CD4-positive, alpha-beta T cell treated with Interleukin-12 subunit alpha and Interleukin-12 subunit beta, for 1 hour (primary cell): ENCODE data around the gene MAP1B.

ENCODE experiments used
- DNase-seq: peaks from one replicate; pipeline ENCODE4 v3.0.0-alpha.2; 2020

MAP1B gene

DNA sequence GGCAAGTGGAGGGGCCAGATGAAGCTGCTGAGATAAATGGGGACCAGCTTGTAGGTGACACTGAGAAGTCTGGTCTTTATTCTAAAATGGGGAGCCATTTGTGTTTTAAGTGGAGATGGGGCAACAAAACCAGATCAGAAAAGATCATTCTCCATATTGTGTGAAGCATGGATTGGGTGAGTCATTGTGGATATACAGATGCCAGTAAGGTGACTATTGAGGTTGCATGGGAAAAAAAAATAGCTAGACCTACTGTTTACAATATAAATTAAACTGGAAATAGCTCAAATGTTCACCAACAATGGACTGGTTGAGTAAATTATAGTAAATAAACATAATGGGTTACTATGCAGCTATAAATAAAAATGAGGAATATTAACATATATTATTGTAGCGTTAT is 5.4 kb upstream of the MAP1B start:
- DNase-seq, result no peak

DNA sequence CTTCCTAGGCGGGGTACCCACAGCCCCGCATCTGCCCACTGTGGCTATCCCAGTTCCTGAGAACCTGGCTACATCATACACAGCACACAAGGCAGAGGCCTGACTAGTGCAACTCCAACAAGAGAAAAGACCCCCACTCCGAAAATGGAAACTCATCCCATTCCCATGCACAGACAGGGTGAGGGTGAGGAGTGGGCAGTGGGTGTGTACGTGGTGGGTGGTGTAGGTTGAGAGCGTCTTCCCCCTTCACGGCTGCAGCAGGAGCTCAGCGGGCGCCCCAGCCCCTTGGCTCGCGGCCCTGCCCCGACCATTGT is 501 bp upstream of the MAP1B start:
- DNase-seq, result no peak

DNA sequence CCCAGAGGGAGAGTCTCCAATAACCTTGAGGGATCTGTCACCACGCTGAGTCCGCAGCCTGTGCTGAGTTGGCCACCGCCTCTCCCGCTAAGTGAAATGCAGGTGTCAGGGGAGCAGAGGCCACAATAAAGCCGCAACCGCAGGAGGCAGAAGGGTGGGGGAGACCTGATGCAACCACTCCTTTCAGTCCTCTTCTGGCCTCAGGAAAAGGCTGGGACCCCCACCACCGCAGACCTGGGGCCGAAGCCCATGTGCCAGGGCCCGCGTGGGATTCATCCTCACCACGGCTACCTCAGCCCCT is 576 bp downstream of the MAP1B start:
- no peak for DNase-seq

DNA sequence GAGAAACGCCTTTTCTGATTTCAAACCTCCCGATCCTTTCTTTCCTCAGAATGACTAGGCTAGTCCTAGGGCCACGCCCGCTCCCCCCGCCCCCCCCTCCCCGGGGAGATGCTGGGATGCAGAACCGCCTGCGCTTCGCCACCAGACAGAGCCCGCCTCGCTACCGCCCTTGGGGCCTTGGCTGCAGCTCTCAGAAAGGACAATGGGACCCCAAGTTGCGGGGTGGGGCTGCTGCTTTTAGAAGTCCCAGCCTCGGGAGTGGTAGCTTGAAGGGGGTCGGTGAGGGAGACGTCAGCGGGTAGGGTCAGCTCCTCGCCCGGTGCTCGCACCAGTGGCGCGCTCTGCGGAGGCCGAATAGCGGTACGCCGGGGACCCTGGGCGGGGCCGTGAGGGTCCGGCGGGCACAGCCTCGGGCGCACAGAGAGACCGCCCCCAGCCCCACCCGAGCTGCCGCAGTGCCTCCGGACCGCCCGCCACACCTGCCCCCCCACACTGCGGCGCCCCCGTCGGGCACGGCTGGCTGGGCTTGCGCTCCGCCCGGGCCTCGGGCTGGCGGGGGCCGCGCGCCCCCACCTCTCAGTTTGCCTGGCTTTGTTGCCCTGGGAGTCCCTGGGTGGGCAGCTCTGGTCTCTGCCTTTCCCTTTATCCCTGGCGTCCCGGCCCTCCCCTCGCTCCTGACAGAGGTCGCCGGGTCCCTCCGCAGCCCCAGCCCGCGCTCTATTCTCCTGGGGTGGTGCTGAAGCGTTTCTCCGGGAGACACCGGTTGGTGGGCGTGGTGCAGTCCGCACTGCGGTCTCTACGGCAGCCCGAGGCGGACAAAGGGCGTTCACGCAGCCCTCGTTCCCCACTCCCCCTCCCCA is 1.2 kb downstream of the MAP1B start:
- no peak for DNase-seq

DNA sequence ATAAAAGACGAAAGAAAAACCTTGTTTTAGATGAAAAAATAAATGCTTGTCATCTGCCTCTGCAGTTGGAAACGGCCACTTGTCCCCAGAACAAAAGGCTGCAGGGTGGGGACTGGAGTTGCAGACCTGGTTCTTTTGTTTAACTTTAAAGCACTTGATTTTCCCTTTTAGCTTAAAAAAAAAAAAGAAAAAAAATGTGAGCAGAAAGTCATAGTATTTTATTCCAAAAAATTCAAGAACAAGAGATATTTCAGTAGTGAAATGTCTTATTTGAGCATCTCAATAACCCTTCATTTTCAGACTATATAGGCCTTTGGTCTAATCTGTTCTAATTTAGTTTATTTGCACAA is 1.8 kb downstream of the MAP1B start:
- DNase-seq, result no peak

DNA sequence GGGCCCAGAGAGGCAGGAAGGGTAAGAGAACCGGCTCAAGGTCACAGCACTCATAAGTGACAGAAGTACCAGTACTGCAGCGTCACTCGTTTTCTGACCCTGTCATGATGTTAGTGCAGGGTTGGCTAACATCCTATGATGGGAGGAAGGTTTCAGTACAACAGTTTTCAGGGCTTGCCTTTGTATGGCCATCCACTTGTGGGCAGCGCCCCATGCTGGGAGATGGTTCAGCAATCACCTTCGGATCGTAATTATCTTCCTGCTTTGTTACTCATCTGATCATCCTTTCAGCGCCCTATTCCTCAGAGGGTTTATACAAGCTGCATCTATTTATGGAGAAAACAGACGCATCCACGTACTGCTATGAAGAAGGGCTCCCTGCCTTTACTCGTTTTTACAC is 2.4 kb downstream of the MAP1B start:
- DNase-seq, result no peak

DNA sequence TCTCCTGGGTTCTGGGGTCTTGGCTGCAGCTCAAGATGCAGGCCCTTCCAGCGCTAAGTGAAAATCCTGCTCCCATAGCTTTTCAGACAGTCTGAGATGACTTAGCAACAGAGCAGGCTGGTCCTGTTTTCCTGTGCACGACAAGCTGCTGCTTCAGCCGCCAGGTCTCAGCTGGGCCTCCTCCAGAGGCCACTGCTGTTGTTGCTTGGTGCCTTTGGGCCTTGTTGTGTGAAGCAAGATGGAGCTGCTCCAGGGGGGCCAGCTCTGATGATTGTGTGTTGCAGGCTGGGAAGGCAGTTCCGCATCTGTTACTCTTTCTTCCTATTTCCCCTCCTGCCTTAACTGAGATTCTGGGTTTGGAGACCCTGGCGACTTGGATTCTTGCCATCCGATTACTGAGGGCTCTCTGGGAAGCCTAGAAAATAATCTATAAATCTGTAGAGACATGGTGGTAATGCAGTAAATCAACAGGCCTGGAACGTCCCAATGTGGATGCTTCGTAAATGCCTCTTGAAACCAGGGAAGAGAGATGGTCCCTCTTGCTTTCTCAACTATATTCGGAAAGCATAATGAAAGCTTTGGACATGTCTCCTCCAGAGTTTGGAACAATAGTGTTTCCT is 3.2 kb downstream of the MAP1B start:
- DNase-seq, result no peak

DNA sequence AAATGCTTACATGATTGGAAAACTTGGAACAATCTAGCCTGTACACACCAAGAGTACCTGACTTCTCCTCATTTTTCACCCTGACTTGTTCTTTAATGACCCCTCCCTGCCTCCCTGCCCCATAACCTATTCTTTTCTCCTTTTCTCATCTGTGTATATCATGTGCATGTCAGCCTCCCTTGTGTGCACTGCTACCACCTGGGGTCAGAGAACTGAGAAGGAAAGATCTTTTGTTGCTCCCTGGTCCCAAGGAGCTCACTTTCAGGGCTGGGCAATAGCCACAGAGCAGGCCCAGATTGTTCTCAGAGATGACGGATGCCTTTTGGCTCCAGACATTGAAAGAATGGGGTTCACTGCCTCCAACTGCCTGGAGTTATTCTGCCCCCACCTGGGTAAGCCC is 5.1 kb downstream of the MAP1B start:
- DNase-seq, result no peak

DNA sequence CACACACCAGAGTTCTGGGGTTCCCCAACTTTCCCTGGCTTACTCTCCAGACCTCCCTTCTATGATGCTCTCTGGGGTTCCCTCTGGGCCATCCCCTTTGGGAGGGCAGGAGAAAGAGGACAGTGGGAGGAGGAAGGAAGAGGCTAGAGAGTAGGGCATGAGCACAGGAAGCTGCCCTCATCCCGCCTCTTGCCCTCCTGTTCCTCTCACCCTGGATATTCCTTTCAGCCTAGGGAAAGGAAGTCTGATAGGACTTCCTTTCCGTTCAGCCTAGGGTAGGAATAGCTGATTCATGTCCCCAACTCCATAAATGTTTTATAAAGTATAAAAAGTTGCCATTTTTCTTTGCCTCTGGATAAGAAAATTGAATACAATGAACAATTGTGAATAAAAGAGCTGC is 7.4 kb downstream of the MAP1B start:
- no peak for DNase-seq

DNA sequence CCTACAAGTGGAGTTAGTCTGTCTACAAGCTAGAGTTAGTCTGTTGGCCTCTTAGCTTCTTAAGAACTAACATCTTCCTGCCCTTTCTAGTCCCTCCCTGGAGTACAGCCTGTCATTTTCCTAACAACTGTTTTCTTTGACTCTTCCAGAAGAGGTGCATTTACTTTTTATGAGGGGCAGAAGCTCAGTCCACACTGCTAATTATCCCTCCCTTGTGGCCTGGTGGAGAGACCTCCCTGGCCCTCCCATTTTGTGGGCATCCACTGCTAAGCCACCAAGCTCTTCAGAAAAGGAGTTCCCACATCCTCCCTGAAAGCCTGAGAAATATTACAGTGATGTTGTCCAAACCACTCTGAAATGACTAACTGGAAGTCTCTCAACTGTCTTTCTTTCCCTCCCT is 8.0 kb downstream of the MAP1B start:
- DNase-seq, result no peak

DNA sequence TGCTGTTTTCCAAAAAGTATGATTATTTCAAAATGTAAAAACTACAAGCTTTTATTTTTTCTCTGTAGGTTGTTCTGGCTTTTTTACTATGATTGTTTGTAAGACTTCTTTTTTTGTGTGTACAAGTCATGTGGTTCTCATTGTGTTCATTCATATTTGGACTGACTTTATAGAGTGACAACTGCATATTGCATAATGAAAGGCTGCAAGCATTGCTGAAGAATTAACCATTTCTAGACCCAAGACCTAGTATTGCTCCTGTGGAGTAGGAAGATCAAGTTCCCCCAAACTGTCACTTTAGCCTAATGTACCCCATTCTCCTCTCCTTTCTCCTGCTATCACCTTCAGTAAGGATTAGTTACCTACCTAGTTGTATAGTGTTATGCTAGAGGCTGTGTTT is 10.0 kb downstream of the MAP1B start:
- DNase-seq, result no peak

DNA sequence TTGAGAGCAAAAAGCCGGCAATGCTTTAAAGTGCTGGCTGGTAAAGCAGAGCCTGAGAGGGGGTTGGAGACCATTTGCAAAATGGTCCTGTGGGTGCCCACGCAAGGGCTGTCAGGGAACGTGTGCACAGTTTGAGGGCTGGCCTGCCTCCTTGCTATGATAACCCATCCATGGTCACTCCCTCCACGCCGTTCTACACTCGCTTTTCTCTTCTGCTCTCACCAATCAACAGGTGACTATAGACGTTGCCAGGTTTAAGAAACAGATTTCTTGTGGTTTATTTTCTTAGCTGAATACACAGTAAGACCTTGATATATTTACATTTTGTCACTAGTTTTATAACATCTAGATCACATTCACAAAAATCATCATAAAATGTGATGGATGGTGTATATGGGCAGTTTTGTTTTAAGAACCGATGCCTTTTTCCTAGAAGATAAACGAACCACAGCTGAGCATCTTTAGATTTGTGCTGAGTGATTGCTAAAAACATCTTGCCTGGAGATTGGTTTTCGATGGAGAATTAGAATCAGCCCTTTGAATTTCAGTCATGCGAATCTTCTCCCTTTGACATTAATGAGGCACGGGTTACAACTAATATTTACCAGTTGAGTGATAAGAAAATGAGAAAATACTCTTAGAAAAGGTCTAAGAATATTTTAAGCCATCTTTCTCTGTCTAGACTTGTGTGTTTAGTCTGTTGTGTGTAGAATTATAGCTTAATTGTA is 13.9 kb downstream of the MAP1B start:
- DNase-seq, result no peak

DNA sequence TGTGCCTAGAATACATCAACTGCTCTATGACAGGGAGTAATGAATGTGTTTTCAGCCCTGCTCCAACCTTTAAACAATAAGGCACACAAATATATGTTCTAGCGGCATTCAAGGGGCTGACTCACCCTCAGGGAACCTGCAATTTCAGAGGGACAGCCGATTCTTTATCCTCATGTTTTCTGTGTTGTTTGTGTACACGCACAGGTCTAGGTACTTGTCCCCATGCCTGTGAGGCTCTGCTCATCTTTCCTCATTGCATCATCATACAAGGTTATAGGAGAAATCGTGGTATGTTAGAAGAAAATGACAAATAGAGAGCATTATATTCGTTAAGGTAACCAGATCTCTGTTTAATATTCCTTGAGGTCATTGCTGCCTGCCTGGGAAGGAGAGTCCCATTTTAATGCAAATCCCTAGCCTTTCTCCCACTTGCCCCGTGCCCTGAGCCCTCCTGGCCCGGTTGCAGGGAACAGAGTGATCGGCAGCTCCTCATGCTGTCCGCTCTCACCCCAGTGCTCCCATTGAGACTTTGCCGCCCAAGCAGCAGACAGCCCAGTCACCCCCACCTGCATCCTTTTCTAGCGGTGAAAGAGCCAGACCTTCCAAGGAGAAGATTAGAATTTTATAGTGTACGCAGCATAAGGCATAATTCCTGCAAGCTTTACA is 14.6 kb downstream of the MAP1B start:
- no peak for DNase-seq

DNA sequence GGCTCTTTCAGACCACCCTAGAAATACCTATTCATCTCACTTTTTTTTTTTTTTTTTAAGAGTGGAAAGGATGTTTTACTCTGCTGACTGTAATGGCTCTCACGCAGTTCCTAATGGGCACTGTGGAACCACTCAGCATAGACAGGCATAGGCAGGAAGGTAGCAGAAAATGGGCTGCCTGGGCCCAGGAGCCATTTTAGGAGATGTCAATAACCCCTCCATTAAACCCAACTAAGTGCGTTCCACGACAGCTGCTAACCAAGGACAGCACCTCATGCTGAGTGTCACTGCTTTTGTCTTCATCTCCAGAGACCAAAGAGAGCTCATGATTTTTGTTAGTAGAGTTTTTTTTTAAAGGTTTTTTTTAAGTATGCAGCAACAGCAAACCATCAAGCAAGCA is 15.3 kb downstream of the MAP1B start:
- DNase-seq, result no peak

DNA sequence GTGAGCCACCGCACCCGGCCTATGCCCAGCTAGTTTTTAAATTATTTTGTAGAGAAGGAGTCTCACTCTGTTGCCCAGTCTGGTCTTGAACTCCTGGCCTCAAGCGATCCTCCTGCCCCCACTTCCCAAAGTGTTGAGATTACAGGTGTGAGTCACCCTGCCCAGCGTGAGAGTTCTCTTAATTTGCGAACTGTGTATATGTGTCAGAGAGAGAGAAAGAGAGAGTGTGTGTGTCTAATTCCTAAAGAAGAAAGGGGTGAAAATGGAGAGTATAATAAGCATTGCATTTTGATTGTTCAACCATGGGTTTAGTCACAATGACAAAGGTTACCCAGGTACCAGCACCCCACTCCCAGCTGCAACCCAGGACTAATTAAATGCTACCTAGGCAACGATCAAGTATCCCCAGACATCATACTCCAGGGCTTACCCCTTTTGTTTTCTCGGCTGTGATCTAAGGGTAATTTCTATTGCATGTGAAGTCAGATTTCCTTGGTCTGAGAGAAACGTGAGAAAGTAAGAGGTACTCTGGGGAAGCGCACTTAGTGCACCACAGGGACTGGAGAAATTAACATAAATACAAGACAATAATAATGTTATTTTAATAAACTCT is 16.6 kb downstream of the MAP1B start:
- DNase-seq, result no peak

DNA sequence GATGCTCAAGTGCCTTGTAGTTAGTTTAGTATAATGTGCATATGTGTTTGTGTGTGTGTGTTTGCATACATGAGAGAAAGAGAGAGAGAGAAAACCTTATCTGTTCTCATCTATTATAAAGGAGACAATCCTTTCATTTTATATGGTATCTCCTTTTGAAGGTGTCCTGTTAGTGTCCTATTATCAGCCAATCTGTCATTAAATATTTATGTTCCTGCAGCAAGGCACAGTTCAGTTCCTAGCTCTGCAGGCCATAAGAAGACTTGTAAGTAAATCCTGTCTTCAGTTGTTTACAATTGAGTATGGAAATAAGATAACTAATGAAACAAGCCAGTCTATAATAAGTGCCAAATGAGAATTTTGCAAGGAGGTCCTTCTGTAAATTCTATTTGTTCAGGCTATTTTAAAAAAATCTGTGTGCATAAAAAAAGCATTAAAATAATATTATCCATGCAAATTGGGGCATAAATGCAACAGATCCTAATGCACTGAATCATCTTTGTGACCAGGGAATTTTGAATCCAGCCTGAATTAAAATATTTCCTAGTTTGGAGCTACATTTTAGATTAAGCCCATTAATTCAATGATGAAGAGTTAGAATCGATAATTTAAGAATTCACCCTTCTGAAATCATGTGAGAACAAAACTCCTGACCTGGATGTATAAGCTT is 18.1 kb downstream of the MAP1B start:
- DNase-seq, result no peak

DNA sequence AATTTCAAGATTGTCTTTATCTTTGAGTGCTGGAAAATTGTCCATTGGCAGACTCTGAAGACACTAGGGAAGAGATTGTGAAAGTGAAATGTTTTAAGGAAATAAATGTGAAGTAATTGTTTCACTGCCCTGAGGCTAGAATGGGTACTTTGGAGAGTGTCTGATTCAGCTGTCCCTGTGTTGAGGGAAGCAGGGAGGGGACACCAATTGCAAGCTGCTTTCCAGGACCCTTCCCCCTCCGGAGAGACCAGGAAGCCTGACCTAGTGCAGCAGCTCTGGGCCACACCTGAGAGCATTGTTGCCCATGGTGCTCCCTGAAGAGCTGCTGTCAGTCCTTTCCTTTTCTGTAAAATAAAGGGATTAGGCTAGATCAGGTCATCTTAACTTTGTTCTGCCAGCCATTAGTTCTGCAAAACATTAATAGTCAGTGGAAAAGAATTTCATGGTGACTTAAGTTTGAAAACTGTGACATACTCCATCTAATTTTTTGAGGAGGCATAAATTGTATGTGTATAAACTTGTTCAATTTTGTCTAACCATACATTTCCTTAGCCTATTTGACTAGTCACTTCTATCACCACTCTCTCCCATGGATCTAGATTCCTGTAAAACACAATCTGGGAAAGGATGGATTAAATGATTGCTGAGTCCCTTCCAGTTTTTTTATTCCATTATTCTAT is 18.8 kb downstream of the MAP1B start:
- no peak for DNase-seq

DNA sequence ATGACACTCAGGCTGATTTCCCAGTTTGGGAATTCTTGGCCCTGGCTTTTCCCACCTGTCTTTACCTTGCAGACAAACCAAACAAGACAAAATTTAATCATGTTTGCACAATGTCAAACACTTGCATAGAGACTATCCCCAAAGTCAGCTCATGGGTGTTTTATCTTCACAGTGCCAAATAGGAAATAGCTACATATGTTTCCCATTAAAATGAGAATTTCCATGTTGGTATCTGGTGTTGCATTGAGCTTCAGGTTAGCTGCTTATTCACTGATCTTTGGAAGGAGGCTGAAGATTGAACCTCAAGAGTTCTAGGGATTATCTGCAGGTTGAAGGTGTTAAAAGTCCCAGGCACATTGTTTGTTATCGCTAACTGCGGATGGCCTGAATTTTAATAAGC is 19.5 kb downstream of the MAP1B start:
- DNase-seq, result no peak

DNA sequence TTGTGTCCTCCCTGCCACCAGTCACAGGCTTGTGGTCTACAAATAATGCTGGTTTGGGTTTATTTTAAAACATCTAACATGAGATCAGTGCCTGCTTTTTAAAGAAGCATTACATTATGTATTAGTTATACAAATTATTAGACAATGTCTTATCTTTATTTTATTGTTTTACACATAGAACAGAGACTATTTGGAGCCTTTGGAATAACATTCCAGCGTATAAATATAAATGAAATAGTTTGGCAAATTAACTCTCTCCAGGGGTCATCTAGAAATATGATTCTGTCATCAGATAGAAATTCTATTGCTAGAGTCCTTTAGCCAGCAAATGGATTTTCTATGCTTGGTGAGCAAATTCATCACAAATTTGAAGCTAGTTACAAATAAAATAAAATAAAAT is 22.4 kb downstream of the MAP1B start:
- no peak for DNase-seq

DNA sequence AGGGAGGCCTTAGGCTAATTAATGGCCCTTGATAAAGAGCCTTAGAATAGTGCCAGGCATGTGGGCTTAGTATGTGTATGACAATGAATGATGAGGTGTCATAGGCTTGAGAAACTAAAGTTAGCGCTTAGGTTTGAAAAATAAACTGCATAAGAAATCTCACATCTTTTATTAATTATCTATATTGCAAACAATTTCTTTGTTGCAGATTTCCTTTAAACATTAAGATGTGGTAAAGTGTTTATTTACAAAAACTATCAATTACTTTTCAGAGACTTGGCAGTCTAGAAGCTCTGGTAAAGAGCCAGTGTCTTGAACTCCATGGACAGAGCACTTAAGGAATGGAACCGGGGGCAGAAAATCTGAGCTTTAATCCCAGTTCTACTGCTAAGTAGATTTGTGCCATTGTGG is 23.1 kb downstream of the MAP1B start:
- no peak for DNase-seq

DNA sequence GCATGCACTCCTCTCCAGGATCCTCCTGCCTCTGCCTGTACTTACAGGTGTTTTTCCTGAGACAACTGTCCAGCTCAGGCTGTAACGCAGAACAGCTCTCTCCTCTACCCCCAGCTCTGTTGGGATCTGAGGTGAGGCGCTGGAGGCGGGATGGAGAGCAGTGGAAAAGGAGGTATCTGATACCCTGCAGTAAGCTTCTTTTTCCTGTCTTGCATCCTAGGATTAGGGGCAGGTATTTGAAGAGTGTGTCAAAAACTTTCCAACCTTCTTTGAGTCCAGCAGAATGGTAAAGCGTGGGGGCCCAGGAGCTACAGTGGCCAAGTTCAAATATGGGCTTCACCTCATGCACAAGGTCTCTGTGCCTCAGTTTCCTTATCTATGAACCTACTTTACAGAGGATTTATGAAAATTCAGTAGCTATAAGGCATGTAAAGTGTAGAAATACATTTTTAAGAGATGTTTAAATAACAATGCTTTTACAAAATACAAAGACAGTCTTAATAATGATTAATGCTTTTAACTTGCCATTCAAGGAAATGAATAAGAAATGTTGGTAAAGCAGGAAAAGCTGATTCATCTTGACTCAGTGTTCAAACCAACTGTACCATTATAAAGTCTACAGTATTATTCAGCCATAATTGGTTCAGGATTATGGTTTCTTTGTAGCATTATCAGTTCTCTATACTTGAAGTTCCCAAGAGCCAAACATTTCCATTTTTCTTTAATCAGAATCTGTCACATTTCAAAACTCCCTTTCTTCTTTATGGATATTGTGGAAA is 26.1 kb downstream of the MAP1B start:
- DNase-seq, result no peak
